NCI-H226 (cell line): Measurements from ENCODE around the gene UBE2L6.
A peak's percentile ranks its signal among the peaks of the same experiment; 100 is the strongest.

Experiments used
- DNase-seq: peaks from one replicate; pipeline ENCODE4 v3.0.0-alpha.2; 2015

The UBE2L6 gene

DNA sequence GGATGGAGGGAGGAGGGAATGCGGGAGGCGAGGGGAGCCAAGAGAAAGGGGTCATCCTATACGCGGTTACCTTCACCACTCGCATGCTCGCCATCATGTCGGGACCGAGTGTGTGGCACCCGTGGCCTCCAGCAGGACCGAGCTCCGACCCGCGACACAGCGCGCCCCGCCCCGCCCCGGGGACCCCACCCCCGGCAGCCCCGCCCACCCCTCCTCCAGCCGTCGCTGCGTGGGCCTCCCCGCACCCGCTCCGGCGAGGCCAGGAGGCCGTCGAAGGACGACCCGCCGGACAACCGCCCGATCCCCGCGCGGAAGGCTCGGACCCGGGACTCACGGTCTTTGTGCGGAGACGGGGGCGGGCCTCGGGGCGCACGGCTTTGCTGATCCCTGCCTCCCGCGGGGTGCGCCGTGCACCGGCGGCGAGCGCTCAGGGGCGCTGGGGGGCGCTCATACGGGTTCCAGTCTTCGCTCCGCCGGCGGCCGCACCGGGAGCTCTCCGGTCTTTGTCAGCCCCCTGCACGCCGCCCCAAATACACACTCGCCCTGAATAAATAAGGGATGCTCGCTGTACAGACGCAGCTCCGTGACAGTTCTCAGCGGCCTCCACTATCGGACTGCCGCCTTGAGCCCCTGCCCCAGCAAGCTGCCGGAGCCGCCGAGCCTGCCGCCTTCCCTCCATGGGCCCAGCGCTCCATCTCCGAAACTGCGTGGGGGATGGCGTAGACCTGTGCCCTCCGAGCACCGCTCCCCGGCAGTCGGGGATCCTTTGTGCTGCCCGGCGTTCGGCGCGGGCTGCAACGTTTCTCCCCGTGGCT is at the start of gene UBE2L6:
TSS of gene UBE2L6 (minus strand) at position 158 of the 815 bp plus-strand sequence. CDS start at position 97, 61 bp downstream.
- peak; percentile 17 for DNase-seq

DNA sequence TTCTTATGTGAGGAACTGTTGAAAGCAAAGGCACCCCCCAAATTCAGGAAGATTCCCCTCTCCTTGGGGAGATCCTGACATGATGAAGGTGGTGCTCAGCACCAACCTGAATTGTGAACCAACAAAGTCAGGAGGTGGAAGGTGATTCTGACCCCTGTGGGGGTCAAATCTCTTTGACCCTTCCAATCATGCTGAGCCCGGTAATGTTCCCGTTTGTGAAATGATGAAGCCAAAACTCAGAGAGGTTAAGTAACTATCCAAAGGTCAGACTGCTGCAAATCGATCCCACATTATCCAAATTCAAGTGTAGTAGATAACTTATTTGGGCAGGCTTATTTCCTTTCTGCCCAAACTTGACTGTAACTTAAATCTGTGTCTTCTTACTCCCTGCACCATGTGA is 49.1 kb upstream of the UBE2L6 start:
- DNase-seq, result no peak

DNA sequence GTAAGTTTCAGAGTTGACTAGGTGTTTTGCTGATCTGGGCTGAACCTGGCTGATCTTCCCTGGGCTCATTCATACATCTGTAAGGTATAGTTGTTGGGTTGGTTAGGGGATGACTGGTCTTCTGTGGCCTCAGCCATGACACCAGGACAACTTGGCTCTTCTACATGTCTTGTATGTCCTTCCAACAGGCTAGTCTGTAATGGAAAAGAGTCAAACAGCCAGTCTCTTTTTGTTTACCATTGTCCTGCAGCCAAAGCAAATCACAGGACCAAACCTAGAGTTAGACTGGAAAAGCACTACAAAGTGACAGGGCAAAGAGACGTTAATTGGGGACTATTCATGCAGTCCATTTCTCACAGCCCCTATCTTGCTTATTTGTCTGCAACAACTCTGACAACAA is 47.8 kb upstream of the UBE2L6 start:
- no peak for DNase-seq

DNA sequence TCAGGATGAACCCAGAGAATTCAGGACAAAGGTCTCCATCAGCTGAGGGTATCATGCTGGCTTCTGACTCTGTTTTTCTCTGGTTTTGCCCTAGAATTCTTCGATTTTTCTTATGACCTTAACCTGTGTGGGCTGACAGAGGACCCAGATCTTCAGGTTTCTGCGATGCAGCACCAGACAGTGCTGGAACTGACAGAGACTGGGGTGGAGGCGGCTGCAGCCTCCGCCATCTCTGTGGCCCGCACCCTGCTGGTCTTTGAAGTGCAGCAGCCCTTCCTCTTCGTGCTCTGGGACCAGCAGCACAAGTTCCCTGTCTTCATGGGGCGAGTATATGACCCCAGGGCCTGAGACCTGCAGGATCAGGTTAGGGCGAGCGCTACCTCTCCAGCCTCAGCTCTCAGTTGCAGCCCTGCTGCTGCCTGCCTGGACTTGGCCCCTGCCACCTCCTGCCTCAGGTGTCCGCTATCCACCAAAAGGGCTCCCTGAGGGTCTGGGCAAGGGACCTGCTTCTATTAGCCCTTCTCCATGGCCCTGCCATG is 46.8 kb upstream of the UBE2L6 start:
- DNase-seq, result no peak

DNA sequence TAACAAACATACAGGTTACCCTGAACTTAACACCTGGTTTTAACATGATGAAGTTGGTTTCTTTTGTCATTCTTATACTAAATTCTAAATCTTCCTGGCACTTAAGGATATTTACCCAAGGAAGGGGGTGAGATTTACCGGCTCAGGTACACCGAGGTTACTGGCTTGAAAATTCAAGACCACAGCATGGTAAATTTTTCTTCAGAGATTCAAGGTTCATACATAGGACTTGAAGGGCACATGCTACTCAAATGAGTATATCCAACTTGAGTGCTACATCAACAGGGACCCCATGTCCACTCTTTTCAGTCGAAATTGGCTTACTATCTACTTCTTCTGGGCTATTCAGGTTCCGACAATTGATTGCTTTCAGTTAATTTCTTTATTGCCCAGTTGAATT is 42.7 kb upstream of the UBE2L6 start:
- no peak for DNase-seq

DNA sequence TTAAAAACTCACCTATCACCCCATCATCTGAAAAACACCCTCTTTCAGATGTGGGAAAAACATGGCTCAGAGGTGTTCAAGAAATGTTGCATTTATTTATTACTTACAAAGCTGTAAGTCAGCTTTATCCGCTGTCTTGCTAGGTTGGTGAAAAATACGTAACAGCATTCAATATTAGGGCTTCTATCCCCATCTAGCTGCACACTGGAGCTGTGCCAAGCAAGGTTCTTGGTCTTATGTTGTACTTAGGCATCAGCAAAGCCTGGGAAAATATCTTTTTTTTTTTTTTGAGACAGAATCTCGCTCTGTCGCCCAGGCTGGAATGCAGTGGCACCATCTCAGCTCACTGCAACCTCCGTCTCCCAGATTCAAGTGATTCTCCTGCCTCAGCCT is 37.6 kb upstream of the UBE2L6 start:
- DNase-seq, result no peak

DNA sequence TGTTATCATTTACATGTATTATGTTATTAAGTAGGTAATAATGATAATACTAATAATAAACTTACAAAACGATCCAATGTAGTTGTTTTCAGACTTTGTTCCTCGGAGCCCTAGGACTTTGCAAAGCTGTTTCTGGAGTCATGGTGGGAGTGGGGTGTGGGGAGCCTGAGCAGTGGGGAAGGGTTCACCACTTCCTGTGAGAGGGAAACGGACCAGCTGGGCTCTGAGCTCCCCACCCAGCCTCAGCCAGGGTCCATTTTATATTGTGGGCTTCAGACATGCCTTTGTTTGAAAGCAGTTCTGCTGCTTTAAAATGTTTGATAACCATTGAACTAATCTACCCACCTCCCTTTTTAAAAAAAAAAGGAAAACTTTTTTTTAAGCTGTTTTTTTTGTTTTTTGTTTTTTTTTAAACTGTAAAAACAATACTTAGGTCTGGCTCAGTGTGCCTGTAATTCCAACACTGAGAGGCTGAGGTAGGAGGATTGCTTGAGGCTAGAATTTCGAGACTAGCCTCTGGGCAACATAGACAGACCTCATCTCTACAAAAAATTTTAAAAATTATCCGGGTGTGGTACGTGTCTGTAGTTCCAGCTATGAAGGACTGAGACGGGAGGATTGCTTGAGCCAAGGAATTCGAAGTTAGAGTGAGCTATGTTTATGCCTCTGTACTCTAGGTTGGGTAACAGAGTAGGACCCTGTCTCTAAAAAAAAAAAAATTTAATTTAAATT is 37.0 kb upstream of the UBE2L6 start:
- no peak for DNase-seq

DNA sequence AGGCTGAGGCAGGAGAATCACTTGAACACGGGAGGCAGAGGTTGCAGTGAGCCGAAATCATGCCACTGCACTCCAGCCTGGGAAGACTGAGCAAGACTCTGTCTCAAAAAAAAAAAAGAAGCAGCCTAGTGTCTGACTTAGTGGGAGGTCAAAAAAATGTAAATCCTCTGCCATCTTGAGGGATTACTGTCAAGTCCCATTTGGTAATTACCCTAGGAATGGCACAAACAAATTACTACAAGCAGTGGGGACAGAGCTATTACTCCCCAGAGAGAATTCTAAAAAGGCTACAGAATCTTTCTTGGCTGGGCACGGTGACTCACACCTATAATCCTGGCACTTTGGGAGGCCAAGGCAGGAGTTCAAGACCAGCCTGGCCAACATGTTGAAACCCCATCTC is 33.8 kb upstream of the UBE2L6 start:
- no peak for DNase-seq

DNA sequence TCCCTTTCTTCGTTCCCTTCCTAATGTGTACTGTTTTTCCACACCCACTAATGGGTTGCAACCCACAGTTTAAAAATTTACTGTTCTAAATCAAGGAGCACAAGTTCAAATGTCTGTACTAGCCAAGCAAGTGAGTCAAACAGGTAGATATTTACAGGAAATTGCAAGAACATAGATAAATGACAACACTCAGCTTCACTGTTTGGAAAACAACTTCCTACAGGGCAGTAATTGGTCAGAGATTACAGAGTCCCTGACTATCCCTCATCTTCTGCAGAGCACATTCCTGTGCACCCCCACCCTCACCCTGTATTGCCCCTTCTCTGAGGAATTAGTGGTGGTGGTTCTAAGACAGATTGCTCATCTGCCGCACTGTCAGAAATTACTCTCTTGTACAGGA is 31.9 kb upstream of the UBE2L6 start:
- DNase-seq, result peak; percentile 70

DNA sequence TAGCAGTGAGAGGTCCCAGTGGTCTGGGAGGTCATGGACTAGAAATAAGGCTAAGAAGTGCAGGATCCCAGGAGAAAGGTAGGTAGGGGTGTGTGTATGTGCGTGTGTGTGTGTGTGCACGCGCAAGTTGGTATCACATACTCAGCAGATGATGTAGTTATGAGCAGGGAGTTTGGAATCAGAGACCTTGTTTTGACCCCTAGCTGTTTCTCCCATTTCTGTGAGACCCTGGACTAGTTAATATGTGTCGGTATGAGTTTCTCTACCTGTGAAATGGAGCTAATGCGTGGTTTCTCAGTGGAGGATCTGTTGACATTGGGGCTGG is 31.3 kb upstream of the UBE2L6 start:
- peak; percentile 71 for DNase-seq

DNA sequence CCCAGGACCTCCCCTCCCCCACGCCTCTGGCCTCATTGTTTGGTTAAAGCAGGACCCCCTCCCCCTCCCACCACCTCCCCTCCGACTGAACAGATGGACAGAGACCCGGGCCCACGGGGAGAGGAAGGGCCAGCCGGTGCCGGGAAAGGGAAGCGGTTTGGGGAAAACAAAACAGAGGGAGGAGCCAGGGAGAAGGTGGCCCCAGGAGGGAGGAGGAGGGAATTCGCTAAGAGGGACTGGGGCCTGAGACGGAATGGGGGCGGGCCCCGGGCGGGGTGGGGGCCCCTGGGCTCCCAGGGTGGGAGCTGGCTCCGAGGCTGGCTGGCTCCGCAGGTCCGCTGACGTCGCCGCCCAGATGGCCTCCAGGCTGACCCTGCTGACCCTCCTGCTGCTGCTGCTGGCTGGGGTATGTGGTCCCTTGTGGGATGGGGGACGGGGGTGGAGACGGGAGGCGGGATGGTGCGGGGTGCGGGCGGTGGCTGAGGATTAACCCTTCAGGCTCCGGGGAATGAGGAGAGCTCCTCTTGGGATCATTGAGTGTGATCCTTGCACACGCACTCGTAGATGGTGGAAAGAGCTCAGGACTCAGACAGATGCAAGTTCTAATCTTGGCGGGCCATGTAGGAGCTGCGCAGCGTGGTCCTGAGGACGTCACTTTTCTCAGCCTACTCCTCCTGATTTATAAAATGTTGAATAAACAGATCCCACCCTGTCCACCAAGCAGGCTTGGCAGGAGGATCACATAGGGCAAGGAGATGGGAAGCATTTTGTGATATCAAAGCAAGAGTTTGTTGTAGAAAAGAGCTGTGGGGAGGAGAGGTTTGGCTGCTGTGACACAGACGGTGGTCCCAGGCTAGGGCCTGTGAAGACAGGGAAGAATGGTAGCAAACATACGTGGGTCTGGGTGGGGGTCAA is 30.7 kb upstream of the UBE2L6 start:
- peak; percentile 79 for DNase-seq

DNA sequence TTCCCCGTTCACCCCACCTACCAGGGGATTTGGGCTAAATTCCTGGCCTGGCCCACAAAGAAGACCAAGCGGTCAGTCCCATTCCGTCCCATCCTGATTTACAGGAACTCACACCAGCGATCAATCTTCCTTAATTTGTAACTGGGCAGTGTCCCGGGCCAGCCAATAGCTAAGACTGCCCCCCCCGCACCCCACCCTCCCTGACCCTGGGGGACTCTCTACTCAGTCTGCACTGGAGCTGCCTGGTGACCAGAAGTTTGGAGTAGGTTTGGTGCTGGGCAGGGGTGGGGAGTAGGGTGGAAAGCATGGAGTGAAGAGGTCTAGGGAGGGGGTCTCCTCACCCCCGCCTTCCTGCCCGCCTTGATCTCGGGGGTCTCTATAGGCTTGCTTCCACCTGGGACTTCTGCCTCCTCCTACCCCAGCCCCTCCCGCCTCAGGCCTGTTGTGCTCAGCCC is 30.0 kb upstream of the UBE2L6 start, which contains the start of gene SERPING1:
TSS of gene SERPING1 (plus strand) at position 225 of the 455 bp plus-strand sequence. CDS start 586 bp downstream, outside the sequence.
- DNase-seq, result no peak

DNA sequence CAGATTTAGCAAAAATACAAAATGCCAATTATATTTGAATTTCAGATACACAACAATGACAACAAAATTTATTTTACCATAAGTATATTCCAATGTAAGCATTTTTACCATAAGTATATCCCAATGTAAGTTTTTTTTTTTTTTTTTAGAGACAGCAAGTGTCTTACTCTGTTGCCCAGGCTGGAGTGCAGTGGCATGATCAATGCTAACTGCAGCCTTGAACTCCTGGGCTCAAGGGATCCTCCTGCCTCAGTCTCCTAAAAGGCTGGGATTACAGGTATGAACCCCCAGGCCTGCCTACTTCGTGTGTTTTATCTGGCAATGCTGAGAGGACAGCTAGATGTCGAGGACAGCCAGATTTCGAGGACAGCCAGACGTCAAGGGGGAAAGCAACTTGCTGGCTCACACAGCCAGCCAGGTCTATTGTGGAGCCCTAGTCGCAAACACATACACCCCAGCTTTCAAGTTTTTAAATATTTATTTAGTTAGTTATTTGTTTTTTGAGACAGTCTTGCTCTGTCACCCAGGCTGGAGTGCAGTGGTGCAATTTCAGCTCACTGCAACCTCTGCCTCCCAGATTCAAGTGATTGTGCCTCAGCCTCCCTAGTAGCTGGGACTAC is 28.9 kb upstream of the UBE2L6 start:
- DNase-seq, result no peak

DNA sequence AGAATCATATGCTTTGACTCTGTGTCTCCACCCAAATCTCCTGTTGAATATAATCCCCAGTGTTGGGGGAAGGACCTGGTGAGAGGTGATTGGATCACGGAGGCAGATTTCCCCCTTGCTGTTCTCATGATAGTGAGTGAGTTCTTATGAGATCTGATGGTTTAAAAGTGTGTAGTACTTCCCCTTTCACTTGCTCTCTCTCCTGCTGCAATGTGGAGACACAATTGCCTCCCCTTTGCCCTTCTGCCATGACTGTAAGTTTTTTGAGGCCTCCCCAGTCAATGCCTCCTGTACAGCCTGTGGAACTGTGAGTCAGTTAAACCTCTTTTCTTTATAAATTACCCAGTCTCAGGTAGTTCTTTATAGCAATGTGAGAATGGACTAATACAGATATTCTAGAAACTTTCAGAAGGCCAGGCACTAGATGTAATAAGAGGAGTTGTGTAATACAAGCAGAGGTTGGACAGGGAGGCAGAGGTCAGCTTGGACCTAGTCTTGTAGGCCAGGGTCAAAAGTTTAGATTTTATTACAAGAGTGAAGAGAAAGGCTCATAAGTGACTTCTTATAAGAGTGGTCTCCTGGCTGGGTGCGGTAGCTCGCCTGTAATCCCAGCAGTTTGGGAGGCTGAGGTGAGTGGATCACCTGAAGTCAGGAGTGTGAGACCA is 20.7 kb upstream of the UBE2L6 start:
- no peak for DNase-seq

DNA sequence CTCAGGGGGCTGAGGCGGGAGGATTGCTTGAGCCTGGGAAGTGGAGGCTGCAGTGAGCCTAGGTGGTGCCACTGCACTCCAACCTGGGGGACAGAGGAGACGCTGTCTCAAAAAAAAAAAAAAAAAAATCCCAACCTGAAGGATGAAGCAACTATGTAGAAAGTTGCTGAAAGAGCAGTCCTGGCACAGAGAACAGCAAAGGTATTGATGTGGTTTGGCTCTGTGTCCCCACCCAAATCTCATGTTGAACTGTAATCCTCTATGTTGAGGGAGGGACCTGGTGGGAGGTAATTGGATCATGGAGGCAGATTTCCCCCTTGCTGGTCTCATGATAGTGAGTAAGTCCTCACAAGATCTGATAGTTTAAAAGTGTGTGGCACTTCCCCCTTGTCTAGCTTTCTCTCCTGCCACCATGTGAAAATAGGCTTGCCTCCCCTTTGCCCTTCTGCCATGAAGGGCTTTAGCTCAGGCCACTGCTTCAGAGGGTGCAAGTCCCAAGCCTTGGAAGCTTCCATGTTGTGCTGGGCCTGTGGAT is 19.3 kb upstream of the UBE2L6 start:
- DNase-seq, result no peak

DNA sequence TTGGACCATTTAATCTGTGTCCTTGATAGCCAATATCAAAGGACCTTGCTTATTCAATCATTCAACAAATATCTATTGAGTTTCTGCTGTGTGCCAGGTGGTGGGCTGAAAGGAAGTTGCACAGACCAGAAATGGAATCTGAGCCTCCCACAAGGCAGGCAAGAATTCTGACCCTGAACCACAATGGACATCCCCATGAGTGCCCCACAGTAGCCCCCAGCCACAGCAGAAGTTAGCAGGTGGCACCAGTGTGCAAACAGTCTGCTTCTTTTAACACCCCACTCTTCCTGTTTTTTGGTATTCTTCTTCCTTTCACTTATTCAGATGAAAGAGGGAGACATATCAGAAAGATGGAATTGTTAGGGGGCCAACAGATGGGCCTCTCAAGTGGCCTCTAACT is 17.8 kb upstream of the UBE2L6 start:
- DNase-seq, result no peak

DNA sequence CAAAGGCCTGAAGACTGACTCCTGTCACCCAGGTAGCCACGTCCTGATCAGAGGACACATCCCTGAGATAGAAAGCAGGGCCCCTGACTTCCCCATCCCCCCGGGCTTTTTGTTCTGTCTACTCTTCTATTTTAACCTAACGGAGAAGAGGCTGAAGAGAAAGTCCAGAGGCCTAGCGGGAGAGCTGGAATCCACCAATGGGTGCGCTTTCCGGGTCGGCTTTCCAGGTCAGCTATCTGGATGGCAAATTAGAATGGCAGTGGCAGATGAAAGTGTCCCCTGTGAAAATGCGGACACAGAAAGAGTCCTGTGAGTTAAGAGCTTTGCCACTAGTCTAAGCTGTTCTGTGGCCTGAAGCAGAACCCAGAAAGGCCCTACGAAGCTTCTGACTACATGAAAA is 16.9 kb upstream of the UBE2L6 start:
- no peak for DNase-seq

DNA sequence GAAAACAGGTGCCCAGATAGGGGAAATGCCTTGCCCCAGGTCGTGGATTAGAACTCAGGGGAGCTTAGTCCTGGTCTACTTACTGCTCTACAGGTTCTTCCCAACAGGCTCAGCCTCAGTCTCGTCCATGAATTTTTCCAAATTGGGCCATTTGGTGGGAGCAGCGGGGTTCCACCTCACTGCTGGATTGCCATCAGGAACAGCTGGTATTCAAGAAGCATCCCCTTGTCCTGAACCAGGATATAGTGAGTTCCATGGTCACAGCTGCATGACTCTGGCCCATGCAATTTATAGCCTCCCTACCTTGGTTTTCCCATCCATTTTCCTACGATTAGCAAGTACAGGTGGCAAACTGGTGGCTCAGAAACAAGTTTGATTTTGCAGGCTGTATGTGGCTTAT is 6.6 kb upstream of the UBE2L6 start:
- no peak for DNase-seq

DNA sequence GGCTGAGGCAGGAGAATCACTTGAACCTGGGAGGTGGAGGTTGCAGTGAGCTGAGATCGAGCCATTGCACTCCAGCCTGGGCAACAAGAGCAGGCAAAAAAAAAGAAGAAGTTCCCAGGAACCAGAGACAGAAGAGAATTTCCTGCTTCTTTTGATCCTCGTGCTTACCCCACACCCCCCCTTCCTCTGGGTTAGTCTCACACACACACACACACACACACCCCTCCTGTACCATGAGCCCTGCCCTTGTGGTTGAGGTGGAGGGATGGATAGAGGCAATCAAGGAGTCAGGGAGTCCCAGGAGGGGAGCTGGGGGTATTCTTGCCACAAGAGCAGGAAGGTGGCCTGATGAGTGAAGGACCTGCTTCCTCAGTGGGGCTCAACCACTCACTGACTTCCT is 4.1 kb upstream of the UBE2L6 start:
- no peak for DNase-seq

DNA sequence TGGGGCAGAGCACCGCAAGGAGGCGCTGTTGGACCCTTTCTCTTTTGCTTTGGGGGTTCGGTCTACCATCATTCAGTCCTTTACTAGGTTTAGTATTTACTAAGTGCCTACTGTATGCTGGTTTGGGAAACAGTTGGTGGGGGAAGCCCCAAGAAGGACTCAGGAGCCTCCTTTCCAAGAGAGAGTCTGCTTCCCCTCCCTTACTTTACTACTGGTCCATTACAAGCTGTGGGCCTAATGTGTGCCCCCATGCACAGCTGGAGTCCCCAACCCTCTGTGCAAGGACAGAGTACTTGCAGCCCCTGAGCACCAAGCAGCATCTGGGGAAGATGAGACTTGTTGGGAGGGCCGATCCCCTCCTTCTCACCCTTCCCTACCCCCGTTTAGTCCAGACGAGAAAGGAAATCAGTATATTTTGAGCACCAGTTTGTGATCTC is 876 bp upstream of the UBE2L6 start:
- peak; percentile 58 for DNase-seq

DNA sequence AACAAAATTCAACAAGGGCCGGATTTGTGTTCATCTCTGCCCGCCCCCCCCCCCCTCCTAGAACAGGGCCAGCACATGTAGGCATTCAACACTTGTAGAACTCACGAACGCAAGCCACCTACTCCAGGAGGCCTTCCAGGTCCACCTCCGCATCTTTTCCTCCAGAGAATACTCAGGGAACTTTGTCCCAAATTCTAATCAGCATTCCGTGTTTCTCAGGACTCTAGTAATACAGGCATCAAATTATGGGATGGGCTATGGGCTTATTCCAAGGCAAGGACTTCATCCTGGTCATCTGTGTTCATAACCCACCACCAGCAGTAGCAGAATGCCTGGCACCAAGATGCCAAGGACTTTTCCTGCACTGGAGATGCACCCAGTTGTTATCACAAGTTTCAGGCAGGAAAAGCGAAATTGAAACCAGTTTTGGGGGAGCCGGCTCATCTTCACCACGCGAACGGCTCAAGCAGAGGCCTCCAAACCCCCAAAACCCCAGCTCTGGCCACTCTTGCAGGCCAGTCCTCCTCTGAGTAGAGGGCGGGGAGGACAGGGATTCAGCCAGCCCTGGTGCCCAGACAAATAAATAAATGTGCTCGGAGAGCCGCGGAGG is 462 bp downstream of the UBE2L6 start:
- DNase-seq, result peak; percentile 5
